ENCODE measurements around the gene GSTM3.

GSTM3 gene

GRCh38 chr1:109781806-109782205 is 41.0 kb upstream of the GSTM3 start:
- Histone ChIP-seq H3K36me3 (ENCODE audit: control insufficient read depth in 2 of 2, insufficient read depth in 1 of 2, low read length in 2 of 2) (no peaks in the 10 kb centered on the region), H3K27ac (ENCODE audit: extremely low read depth, low read depth, low read length) (no peak overlapping the region), H3K4me1 (ENCODE audit: control insufficient read depth, insufficient read depth, low read length) (0 out of 2 replicates have a peak, but pooled peaks cover 3% of the 10 kb centered on the region), H3K9me3 (ENCODE audit: control insufficient read depth, insufficient read depth, low read depth, low read length) (no peaks in the 10 kb centered on the region), H3K4me3 (ENCODE audit: low read depth, low read length) (no peak overlapping the region)
- TF ChIP-seq ZNF112 (tag by site-specific recombination; IDR thresholded peaks at IDR 0.05) (no peak), ZNF114 (tag by site-specific recombination; IDR thresholded peaks at IDR 0.05) (no peak), GLIS1 (tag by site-specific recombination; IDR thresholded peaks at IDR 0.05) (no peak), ZNF354C (tag by site-specific recombination; IDR thresholded peaks at IDR 0.05; ENCODE audit: borderline replicate concordance, low read depth) (no peak), ZNF596 (tag by site-specific recombination; IDR thresholded peaks at IDR 0.05) (no peak), KLF10 (tag by site-specific recombination; IDR thresholded peaks at IDR 0.05) (no peak), ZNF16 (tag by site-specific recombination; IDR thresholded peaks at IDR 0.05; ENCODE audit: low read depth) (no peak), ZNF341 (tag by site-specific recombination; IDR thresholded peaks at IDR 0.05; ENCODE audit: low read depth) (no peak), YY2 (tag by site-specific recombination; IDR thresholded peaks at IDR 0.05) (no peak), ZNF174 (tag by site-specific recombination; IDR thresholded peaks at IDR 0.05) (no peak), INSM2 (tag by site-specific recombination; IDR thresholded peaks at IDR 0.05) (no peak), ZBTB11 (tag by site-specific recombination; conservative IDR thresholded peaks at IDR 0.05; ENCODE audit: low read depth) (no peak)
- TF ChIP-seq, protein P1, sequence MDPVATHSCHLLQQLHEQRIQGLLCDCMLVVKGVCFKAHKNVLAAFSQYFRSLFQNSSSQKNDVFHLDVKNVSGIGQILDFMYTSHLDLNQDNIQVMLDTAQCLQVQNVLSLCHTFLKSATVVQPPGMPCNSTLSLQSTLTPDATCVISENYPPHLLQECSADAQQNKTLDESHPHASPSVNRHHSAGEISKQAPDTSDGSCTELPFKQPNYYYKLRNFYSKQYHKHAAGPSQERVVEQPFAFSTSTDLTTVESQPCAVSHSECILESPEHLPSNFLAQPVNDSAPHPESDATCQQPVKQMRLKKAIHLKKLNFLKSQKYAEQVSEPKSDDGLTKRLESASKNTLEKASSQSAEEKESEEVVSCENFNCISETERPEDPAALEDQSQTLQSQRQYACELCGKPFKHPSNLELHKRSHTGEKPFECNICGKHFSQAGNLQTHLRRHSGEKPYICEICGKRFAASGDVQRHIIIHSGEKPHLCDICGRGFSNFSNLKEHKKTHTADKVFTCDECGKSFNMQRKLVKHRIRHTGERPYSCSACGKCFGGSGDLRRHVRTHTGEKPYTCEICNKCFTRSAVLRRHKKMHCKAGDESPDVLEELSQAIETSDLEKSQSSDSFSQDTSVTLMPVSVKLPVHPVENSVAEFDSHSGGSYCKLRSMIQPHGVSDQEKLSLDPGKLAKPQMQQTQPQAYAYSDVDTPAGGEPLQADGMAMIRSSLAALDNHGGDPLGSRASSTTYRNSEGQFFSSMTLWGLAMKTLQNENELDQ (tag by site-specific recombination; IDR thresholded peaks at IDR 0.05; ENCODE audit: low read depth): no peak
- POLR2A ChIA-PET: no interaction called here
- CTCF ChIA-PET: interaction anchor here (0.6 to 17.6 kb wide), 10 partner anchors 7 to 250 kb away, joined by 3 to 522 read pairs (median 4); partner anchors contain the start of gene AHCYL1

- Histone ChIP-seq H3K4me1 (ENCODE audit: control insufficient read depth, insufficient read depth, low read length) (0 out of 2 replicates have a peak, but pooled peaks cover 3% of the 10 kb centered on the region), H3K9me3 (ENCODE audit: control insufficient read depth, insufficient read depth, low read depth, low read length) (no peaks in the 10 kb centered on the region), H3K36me3 (ENCODE audit: control insufficient read depth in 2 of 2, insufficient read depth in 1 of 2, low read length in 2 of 2) (no peaks in the 10 kb centered on the region), H3K27ac (ENCODE audit: extremely low read depth, low read depth, low read length) (no peak overlapping the region), H3K4me3 (ENCODE audit: low read depth, low read length) (no peak overlapping the region)
- ChIA-PET CTCF (interaction anchor here (0.6 to 17.6 kb wide), 7 partner anchors 8 to 249 kb away, joined by 3 to 522 read pairs (median 5); partner anchors contain the start of gene AHCYL1), POLR2A (no interaction called here)
- TF ChIP-seq ZNF16 (tag by site-specific recombination; IDR thresholded peaks at IDR 0.05; ENCODE audit: low read depth) (no peak), ZNF707 (tag by site-specific recombination; IDR thresholded peaks at IDR 0.05) (peak; percentile 94), ZBTB17 (tag by site-specific recombination; IDR thresholded peaks at IDR 0.05) (no peak), ZNF549 (tag by site-specific recombination; IDR thresholded peaks at IDR 0.05) (no peak), SETDB1 (IDR thresholded peaks at IDR 0.05; ENCODE audit: insufficient read length, low read length) (peak; percentile 30), HOXA7 (CRISPR knock-in tag; IDR thresholded peaks at IDR 0.05; ENCODE audit: borderline replicate concordance) (no peak), SP7 (tag by site-specific recombination; IDR thresholded peaks at IDR 0.05) (no peak), ZNF510 (tag by site-specific recombination; IDR thresholded peaks at IDR 0.05; ENCODE audit: insufficient replicate concordance) (no peak), ZSCAN16 (tag by site-specific recombination; IDR thresholded peaks at IDR 0.05) (no peak), ZNF624 (tag by site-specific recombination; IDR thresholded peaks at IDR 0.05) (no peak), ZNF280D (tag by site-specific recombination; IDR thresholded peaks at IDR 0.05) (no peak), ZNF701 (tag by site-specific recombination; IDR thresholded peaks at IDR 0.05) (no peak), YY1 (tag by site-specific recombination; IDR thresholded peaks at IDR 0.05) (no peak)
- TF ChIP-seq, protein P2, sequence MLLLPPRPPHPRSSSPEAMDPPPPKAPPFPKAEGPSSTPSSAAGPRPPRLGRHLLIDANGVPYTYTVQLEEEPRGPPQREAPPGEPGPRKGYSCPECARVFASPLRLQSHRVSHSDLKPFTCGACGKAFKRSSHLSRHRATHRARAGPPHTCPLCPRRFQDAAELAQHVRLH (tag by site-specific recombination; IDR thresholded peaks at IDR 0.05): no peak
These were observed 40.1 kb upstream of the GSTM3 start for GRCh38 chr1:109780982-109781381.

Data from HEK293 (cell line).